K562 (cell line): Measurements from ENCODE around the gene MAP3K13. TPM values are rescaled to one million over a fixed set of nuclear protein-coding genes. Genes with fewer than 3 reads are reported as not detected.

Experiments used
- ASH1L ChIP-seq: fragments of 450-650 bp; IDR thresholded peaks from 2 replicates; pipeline ENCODE4 v1.6.1; 2018; ENCODE audit warnings: borderline replicate concordance, mild to moderate bottlenecking, low read depth; ENCODE audit not compliant: partially characterized antibody
- CAMTA2 ChIP-seq: fragments of 250-450 bp; sonication (Bioruptor Pico); conservative IDR thresholded peaks from 2 replicates; pipeline ENCODE4 v1.5.1; 2022
- CBX1 ChIP-seq: sonication (generic); IDR thresholded peaks from 2 replicates; pipeline ENCODE4 v1.6.1; 2016; ENCODE audit warnings: antibody characterized with exemption, low read depth, mild to moderate bottlenecking
- CBX3 ChIP-seq, 2 experiments: IDR thresholded peaks; 1 replicate in 1 of 2; 2 replicates in 1 of 2; pipeline ENCODE4 v1.6.1; 2012; ENCODE audit warnings: inconsistent platforms in 2 of 2, low read length in 2 of 2, borderline replicate concordance in 1 of 2, control low read depth in 1 of 2
- CC2D1A ChIP-seq: fragments of 450-650 bp; IDR thresholded peaks from 2 replicates; pipeline ENCODE4 v1.6.1; 2017; ENCODE audit warnings: mild to moderate bottlenecking
- EGR1 ChIP-seq: fragments of 450-650 bp; conservative IDR thresholded peaks from 2 replicates; pipeline ENCODE4 v1.6.1; 2017; ENCODE audit warnings: mild to moderate bottlenecking
- ETS2 ChIP-seq: IDR thresholded peaks from 2 replicates; pipeline ENCODE4 v1.6.1; 2016; ENCODE audit warnings: borderline replicate concordance, missing genetic modification characterization, mild to moderate bottlenecking, moderate library complexity, missing compliant biosample characterization; ENCODE audit not compliant: poor library complexity, severe bottlenecking
- ETV5 ChIP-seq: sonication (generic); formaldehyde crosslinking; IDR thresholded peaks from 2 replicates; pipeline ENCODE4 v1.4.0; 2020; ENCODE audit warnings: low read depth, mild to moderate bottlenecking, missing genetic modification reagents
- MXD1 ChIP-seq: fragments of 250-450 bp; sonication (Bioruptor Pico); IDR thresholded peaks from 2 replicates; pipeline ENCODE4 v1.8.0; 2021; ENCODE audit warnings: borderline replicate concordance, mild to moderate bottlenecking, moderate library complexity; ENCODE audit not compliant: poor library complexity, severe bottlenecking
- PBX2 ChIP-seq, 2 experiments: IDR thresholded peaks in 1 of 2; conservative IDR thresholded peaks in 1 of 2; 2 replicates each; pipeline ENCODE4 v1.6.1; 2016; ENCODE audit warnings: low read depth in 2 of 2, mild to moderate bottlenecking in 1 of 2, missing compliant biosample characterization in 1 of 2, missing genetic modification characterization in 1 of 2, moderate library complexity in 1 of 2
- PRMT5 ChIP-seq: sonication (generic); formaldehyde crosslinking; IDR thresholded peaks from 2 replicates; pipeline ENCODE4 v1.5.0; 2020; ENCODE audit warnings: missing genetic modification reagents
- SMARCA5 ChIP-seq: fragments of 450-650 bp; IDR thresholded peaks from 2 replicates; pipeline ENCODE4 v1.6.1; 2016
- STAT6 ChIP-seq: sonication (generic); formaldehyde crosslinking; IDR thresholded peaks from 2 replicates; pipeline ENCODE4 v1.8.1; 2023; ENCODE audit warnings: mild to moderate bottlenecking, missing genetic modification reagents
- TCF15 ChIP-seq: fragments of 250-450 bp; sonication (Bioruptor Pico); IDR thresholded peaks from 2 replicates; pipeline ENCODE4 v1.8.0; 2022; ENCODE audit warnings: moderate library complexity, mild to moderate bottlenecking, inconsistent platforms
- TCF7 ChIP-seq: sonication (generic); IDR thresholded peaks from 2 replicates; pipeline ENCODE4 v1.6.1; 2016; ENCODE audit warnings: antibody characterized with exemption, borderline replicate concordance
- THRB ChIP-seq: fragments of 450-650 bp; formaldehyde crosslinking; conservative IDR thresholded peaks from 2 replicates; pipeline ENCODE4 v1.4.0; 2022; ENCODE audit warnings: mild to moderate bottlenecking, missing genetic modification characterization
- ZEB2 ChIP-seq: fragments of 450-650 bp; IDR thresholded peaks from 2 replicates; pipeline ENCODE4 v1.6.1; 2016
- ZNF184 ChIP-seq: sonication (generic); formaldehyde crosslinking; IDR thresholded peaks from 2 replicates; pipeline ENCODE4 v1.5.0; 2020; ENCODE audit warnings: missing genetic modification reagents
- ZNF3 ChIP-seq: fragments of 250-450 bp; sonication (Bioruptor Pico); IDR thresholded peaks from 2 replicates; pipeline ENCODE4 v1.5.0; 2021; ENCODE audit warnings: mild to moderate bottlenecking, moderate library complexity
- ZNF76 ChIP-seq: fragments of 250-450 bp; sonication (Bioruptor Pico); IDR thresholded peaks from 2 replicates; pipeline ENCODE4 v1.4.0; 2020; ENCODE audit warnings: mild to moderate bottlenecking, moderate library complexity, borderline replicate concordance
- ZSCAN29 ChIP-seq: fragments of 450-650 bp; IDR thresholded peaks from 2 replicates; pipeline ENCODE4 v1.6.1; 2017
- polyA plus RNA-seq, 8 experiments: library from polyadenylated mRNA; depleted of rRNA in 4 of 8; stranded (reverse) in 5 of 8; unstranded in 3 of 8; fragments of >200 nt; fragmentation: Nextera tagmentation in 2 of 8; fragmentation: Illumina TruSeq in 1 of 8; extraction: Ambion mirVana in 2 of 8; extraction: Trizol in 1 of 8; gene quantifications; 2 replicates each; pipeline versions ENCODE4 v1.2.1 to v1.2.3, GENCODE V29; 2011 to 2014; ENCODE audit warnings: inconsistent platforms in 1 of 8, missing spikeins in 1 of 8
- total RNA-seq, 7 experiments: library from RNA; depleted of rRNA in 6 of 7; stranded (reverse); fragments of >200 nt in 6 of 7; fragmentation: Illumina TruSeq in 2 of 7; extraction: Trizol in 2 of 7; gene quantifications; 2 replicates each; pipeline versions ENCODE4 v1.2.1 to v1.2.3, GENCODE V29; 2011 to 2021; ENCODE audit warnings: low replicate concordance in 1 of 7

The MAP3K13 gene
- total and polyA plus RNA-seq, 9 of the 15 experiments (the other 6 are each of a cell fraction or from before 2014, with no cell fraction given): 0.04 to 0.32 (median 0.15) TPM; not detected in 2

- TF ChIP-seq STAT6 (CRISPR knock-in tag) (no peak), CAMTA2 (CRISPR knock-in tag) (no peak), ZNF3 (CRISPR knock-in tag) (no peak), ZNF184 (CRISPR knock-in tag) (no peak), PBX2 (CRISPR knock-in tag; IDR thresholded peaks at IDR 0.05; ENCODE audit: low read depth) (no peak), PBX2 (tag; conservative IDR thresholded peaks at IDR 0.05; ENCODE audit: low read depth) (peak; percentile 87), ZSCAN29 (no peak), TCF15 (no peak), ETV5 (0 out of 2 replicates have a peak, but pooled peaks have one; percentile 15), ZNF76 (CRISPR knock-in tag) (no peak), PRMT5 (CRISPR knock-in tag) (no peak), CBX1 (no peak), CBX3 (IDR thresholded peaks at IDR 0.05; ENCODE audit: borderline replicate concordance in 1 of 2, low read length in 2 of 2) (no peak), SMARCA5 (no peak), TCF7 (no peak), MXD1 (CRISPR knock-in tag) (no peak), THRB (CRISPR knock-in tag) (no peak), ASH1L (peak; percentile 27), ZEB2 (no peak), ETS2 (tag) (no peak), CC2D1A (0 out of 2 replicates have a peak, but pooled peaks have one; percentile 43), EGR1 (peak; percentile 12; the same call in 1 of the 2 replicates)
Measured at GRCh38 chr3:185362850-185363661, at the start of gene MAP3K13 (continued).
